ES-I3 (cell line): ENCODE results near the gene SCAPER.

Experiments
- H3K36me3 ChIP-seq: 2 replicates; pipeline ENCODE4 v1.6.1; 2013; ENCODE audit warnings: mild to moderate bottlenecking, low read length, control low read depth, moderate library complexity; ENCODE audit not compliant: insufficient read depth
- H3K4me1 ChIP-seq: 2 replicates; pipeline ENCODE4 v1.6.1; 2013; ENCODE audit warnings: mild to moderate bottlenecking, control low read depth, low read length; ENCODE audit not compliant: insufficient read depth
- H3K9ac ChIP-seq: 2 replicates; pipeline ENCODE4 v1.6.1; 2013; ENCODE audit warnings: low read depth, mild to moderate bottlenecking, low read length, moderate library complexity
- H3K9me3 ChIP-seq: 2 replicates; pipeline ENCODE4 v1.6.1; 2013; ENCODE audit warnings: mild to moderate bottlenecking, low read length, moderate library complexity; ENCODE audit not compliant: control insufficient read depth, insufficient read depth

The SCAPER gene

DNA sequence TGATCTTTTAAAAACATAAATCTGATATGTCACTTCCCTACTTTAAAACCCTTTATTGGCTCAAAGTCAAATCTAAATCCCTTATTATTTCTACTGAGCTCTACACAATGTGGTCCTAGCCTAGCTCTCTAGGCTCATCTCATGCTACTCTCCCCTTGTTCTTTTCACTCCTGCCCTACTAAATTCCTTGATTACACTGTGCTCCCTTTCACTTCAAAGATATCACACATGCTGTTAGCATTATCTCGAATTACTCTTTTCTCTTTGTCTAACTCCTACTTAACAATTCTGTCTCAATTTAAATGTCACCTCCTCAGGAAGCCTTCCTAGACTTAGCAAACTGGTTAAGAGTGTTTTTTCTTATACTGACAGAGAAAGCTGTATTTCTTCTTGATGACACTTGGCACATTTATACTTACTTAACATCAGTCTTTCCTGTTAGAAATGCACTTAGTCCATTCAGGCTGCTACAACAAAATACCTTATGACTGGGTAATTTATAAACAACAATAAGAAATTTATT lies 102.0 kb downstream of the SCAPER start:
- H3K9me3 ChIP-seq, result no peaks in the 10 kb centered on the region
- H3K36me3 ChIP-seq, result no peaks in the 10 kb centered on the region; the same call in 1 of the 2 replicates
- no peak overlapping the region for H3K9ac ChIP-seq
- H3K4me1 ChIP-seq, result peaks cover 7% of the 10 kb centered on the region

DNA sequence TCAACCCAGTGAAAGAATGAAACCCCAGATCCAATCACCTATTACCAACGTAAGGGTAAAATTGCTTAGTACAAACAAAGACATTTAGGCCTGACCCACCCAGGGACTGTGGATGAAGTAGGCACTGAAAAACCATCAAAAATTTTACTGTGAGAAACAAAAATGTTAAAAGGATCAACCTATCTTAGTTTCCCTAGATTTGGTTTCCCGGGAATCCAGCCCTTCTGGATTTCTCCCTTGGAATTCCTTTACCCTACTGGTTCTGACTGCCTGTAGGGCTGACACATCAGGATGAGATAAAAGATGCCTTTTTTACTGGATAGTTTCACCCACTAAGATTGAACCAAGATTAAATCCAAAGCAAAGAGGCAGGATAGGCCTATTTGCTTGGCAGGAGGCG lies 102.7 kb downstream of the SCAPER start:
- peaks cover 7% of the 10 kb centered on the region for H3K4me1 ChIP-seq
- no peaks in the 10 kb centered on the region; the same call in 1 of the 2 replicates for H3K36me3 ChIP-seq
- no peak overlapping the region for H3K9ac ChIP-seq
- no peaks in the 10 kb centered on the region for H3K9me3 ChIP-seq

DNA sequence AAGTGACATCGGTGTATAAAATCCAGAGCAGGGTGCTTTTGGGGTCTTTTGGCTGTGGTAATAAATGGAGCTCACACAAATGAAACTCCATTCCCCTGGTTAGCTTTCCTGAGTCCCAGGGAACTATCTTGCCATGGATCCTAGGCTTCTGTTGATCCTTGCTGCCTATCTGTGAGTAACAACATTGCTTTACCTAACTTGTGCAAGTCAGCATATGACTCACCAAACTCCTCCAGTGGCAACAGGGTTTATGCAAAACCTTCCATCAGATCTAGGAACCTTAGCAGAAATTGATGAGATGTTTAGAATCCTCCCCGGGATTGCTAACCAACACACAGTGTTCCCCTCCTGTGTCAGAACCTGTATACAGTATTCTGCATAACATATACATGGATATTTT lies 105.4 kb downstream of the SCAPER start:
- Histone ChIP-seq H3K36me3 (no peaks in the 10 kb centered on the region; the same call in 1 of the 2 replicates), H3K4me1 (peaks cover 10% of the 10 kb centered on the region), H3K9me3 (no peaks in the 10 kb centered on the region), H3K9ac (no peak overlapping the region)

GRCh38 chr15:76795217-76795616 lies 109.9 kb downstream of the SCAPER start:
- H3K4me1 ChIP-seq, result peaks cover 18% of the 10 kb centered on the region
- H3K9me3 ChIP-seq, result no peaks in the 10 kb centered on the region
- no peaks in the 10 kb centered on the region for H3K36me3 ChIP-seq
- H3K9ac ChIP-seq, result no peak overlapping the region

- Histone ChIP-seq H3K36me3 (no peaks in the 10 kb centered on the region), H3K9me3 (no peaks in the 10 kb centered on the region), H3K9ac (no peak overlapping the region), H3K4me1 (peaks cover 18% of the 10 kb centered on the region)
Measured at GRCh38 chr15:76793162-76793561, 112.0 kb downstream of the SCAPER start.

- peaks cover 18% of the 10 kb centered on the region for H3K4me1 ChIP-seq
- no peaks in the 10 kb centered on the region for H3K9me3 ChIP-seq
- H3K9ac ChIP-seq, result no peak overlapping the region
- H3K36me3 ChIP-seq, result no peaks in the 10 kb centered on the region
Measured at GRCh38 chr15:76791511-76791910, 113.6 kb downstream of the SCAPER start.

DNA sequence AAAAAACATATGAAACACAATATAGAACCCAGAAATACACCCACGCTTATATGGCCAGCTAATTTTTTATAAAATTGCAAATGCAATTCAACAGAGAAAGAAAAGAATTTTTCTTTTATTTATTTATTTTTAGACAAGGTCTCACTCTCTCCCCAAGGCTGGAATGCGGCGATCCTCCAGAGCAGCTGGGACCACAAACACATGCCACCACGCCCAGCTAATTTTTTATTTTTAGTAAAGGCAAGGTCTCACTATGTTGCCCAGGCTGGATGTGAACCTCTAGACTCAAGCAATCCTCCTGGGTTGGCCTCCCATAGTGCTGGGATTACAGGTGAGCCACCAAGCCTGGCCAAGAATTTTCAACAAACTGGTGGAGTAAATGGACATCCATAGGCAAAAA lies 117.9 kb downstream of the SCAPER start:
- no peak overlapping the region for H3K9ac ChIP-seq
- H3K36me3 ChIP-seq, result no peaks in the 10 kb centered on the region
- no peaks in the 10 kb centered on the region for H3K4me1 ChIP-seq
- H3K9me3 ChIP-seq, result no peaks in the 10 kb centered on the region

DNA sequence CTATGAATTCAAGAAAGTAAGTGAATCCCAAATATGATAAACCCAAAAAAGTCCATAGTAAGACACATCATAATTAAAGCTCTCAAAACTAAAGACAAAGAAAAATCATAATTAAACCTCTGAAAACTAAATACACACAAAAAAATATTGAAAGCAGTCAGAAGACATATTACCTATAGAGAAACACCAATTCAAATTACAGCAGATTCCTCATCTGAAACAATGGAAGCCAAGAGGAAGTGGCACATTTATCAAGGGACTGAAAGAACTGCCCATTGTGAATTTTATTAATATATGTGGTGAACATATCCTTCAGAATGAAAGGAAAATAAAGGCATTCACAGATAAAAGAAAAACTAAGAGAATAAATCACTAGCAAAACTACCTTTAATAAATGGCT lies 128.2 kb downstream of the SCAPER start:
- Histone ChIP-seq H3K36me3 (no peaks in the 10 kb centered on the region), H3K4me1 (no peaks in the 10 kb centered on the region), H3K9ac (no peak overlapping the region), H3K9me3 (peaks cover 3% of the 10 kb centered on the region)

DNA sequence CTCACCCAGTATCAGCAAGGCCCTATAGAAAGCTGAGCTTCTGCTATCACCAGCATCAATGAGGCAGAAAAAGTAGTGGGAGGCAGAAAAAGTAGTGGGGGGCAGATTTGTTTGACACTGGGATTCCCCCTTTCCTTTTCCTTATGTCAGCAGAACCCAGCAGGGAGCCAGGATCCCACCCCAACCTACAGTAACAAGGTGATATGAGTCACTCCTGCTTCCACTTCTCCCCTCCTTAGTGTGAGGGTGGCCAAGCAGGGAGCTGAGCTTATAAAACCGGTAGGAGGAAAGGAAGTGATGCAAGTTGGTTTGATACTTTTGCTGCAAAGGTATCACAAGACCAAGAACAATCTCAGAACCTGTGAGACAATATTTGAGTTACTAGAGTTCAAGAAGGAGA lies 128.7 kb downstream of the SCAPER start:
- Histone ChIP-seq H3K36me3 (no peaks in the 10 kb centered on the region), H3K9me3 (peaks cover 3% of the 10 kb centered on the region), H3K4me1 (no peaks in the 10 kb centered on the region), H3K9ac (no peak overlapping the region)

DNA sequence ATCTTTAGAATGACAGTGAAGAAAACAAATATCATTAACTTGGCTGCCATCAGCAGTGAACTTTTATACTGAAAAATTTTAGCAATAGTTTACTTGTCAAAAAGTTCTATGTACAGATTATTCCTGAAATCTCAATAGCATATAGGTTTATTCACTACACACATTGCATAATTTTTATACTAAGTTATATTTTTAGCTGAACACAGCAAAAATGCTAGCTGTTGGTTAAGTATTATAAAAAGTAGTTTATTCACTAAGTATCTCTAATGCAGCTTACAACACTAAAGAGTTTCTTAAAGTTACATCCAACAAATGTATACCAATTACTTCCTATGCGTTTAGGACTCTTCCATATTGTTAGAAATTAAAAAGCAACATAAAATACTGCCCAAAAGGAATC lies 131.9 kb downstream of the SCAPER start:
- Histone ChIP-seq H3K4me1 (no peaks in the 10 kb centered on the region), H3K9ac (no peak overlapping the region), H3K36me3 (no peaks in the 10 kb centered on the region), H3K9me3 (peaks cover 3% of the 10 kb centered on the region)

- Histone ChIP-seq H3K36me3 (no peaks in the 10 kb centered on the region), H3K4me1 (no peaks in the 10 kb centered on the region), H3K9me3 (peaks cover 3% of the 10 kb centered on the region), H3K9ac (no peak overlapping the region)
Measured at GRCh38 chr15:76772776-76773175, 132.4 kb downstream of the SCAPER start.

DNA sequence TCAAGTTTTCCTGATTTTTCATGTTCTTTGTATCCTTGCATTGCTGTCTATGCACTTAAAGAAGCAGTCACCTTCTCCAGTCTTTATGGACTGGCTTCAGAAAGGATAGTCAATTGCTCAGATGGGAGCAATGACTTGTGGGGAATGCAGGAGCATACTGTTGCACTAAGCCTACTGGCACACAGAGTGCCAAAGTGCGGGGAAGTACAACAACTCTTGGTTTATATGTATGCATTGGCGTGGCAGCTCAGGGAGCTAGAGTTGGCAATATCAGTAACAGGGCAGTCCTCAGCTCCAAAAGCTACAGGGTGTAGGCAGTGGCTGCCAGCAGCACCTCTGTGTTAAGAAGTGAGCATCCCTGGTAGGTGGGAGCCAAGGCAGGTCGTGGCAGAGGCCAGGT lies 141.1 kb downstream of the SCAPER start:
- no peaks in the 10 kb centered on the region for H3K36me3 ChIP-seq
- H3K9me3 ChIP-seq, result no peaks in the 10 kb centered on the region

GRCh38 chr15:76763554-76763953 lies 141.6 kb downstream of the SCAPER start:
- no peaks in the 10 kb centered on the region for H3K4me1 ChIP-seq
- no peaks in the 10 kb centered on the region for H3K9me3 ChIP-seq
- H3K36me3 ChIP-seq, result no peaks in the 10 kb centered on the region
- H3K9ac ChIP-seq, result no peak overlapping the region

More for the DNA sequence above, 141.1 kb downstream of the SCAPER start:
- H3K4me1 ChIP-seq, result no peaks in the 10 kb centered on the region
- no peak overlapping the region for H3K9ac ChIP-seq

DNA sequence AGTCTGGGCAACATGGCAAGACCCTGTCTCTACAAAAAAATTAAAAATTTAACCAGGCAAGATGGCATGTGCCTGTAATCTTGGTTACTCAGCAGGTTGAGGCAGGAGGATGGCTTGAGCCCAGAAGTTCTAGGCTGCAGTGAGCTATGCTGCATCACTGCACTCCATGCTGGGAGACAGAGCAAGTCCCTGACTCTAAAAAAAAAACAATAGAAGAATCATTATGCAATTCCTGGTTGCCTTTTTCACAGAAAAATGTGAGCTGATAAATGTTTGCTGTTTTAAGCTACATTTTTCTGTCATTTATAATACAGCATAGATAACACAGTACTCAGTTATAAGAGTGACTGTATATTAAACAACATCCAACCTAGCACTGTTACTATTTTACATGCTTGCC lies 148.8 kb downstream of the SCAPER start:
- no peaks in the 10 kb centered on the region for H3K9me3 ChIP-seq
- H3K36me3 ChIP-seq, result no peaks in the 10 kb centered on the region
- H3K9ac ChIP-seq, result no peak overlapping the region
- no peaks in the 10 kb centered on the region for H3K4me1 ChIP-seq

GRCh38 chr15:76753771-76754170 lies 151.4 kb downstream of the SCAPER start:
- Histone ChIP-seq H3K36me3 (no peaks in the 10 kb centered on the region), H3K4me1 (no peaks in the 10 kb centered on the region), H3K9me3 (no peaks in the 10 kb centered on the region), H3K9ac (no peak overlapping the region)

- Histone ChIP-seq H3K4me1 (no peaks in the 10 kb centered on the region), H3K9me3 (no peaks in the 10 kb centered on the region), H3K36me3 (no peaks in the 10 kb centered on the region), H3K9ac (no peak overlapping the region)
Measured at GRCh38 chr15:76753131-76753530, 152.0 kb downstream of the SCAPER start.
